ENCODE results near the gene CPEB2.

- TF ChIP-seq JUND (IDR thresholded peaks at IDR 0.05; ENCODE audit: low read length) (no peak), POLR2AphosphoS5 (IDR thresholded peaks at IDR 0.05; ENCODE audit: low read depth, low read length) (no peak), CBX5 (IDR thresholded peaks at IDR 0.05; ENCODE audit: low read depth, low read length) (no peak), PHF8 (conservative IDR thresholded peaks at IDR 0.05; ENCODE audit: low read depth, low read length) (no peak), JUN (IDR thresholded peaks at IDR 0.05; ENCODE audit: low read depth, low read length) (no peak), YY1 (IDR thresholded peaks at IDR 0.05; ENCODE audit: low read depth, low read length) (no peak), CREB1 (IDR thresholded peaks at IDR 0.05) (no peak), TAF1 (IDR thresholded peaks at IDR 0.05; ENCODE audit: low read depth, low read length) (no peak), MAFK (IDR thresholded peaks at IDR 0.05; ENCODE audit: low read depth, low read length) (no peak), GABPA (IDR thresholded peaks at IDR 0.05; ENCODE audit: borderline replicate concordance, insufficient read depth, low read length) (no peak), EP300 (IDR thresholded peaks at IDR 0.05; ENCODE audit: borderline replicate concordance in 1 of 2, low read depth in 2 of 2, low read length in 2 of 2) (no peak)
- TF ChIP-seq, protein P1, sequence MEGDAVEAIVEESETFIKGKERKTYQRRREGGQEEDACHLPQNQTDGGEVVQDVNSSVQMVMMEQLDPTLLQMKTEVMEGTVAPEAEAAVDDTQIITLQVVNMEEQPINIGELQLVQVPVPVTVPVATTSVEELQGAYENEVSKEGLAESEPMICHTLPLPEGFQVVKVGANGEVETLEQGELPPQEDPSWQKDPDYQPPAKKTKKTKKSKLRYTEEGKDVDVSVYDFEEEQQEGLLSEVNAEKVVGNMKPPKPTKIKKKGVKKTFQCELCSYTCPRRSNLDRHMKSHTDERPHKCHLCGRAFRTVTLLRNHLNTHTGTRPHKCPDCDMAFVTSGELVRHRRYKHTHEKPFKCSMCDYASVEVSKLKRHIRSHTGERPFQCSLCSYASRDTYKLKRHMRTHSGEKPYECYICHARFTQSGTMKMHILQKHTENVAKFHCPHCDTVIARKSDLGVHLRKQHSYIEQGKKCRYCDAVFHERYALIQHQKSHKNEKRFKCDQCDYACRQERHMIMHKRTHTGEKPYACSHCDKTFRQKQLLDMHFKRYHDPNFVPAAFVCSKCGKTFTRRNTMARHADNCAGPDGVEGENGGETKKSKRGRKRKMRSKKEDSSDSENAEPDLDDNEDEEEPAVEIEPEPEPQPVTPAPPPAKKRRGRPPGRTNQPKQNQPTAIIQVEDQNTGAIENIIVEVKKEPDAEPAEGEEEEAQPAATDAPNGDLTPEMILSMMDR (IDR thresholded peaks at IDR 0.05; ENCODE audit: control extremely low read depth in 1 of 3, insufficient read depth in 1 of 3, low read depth in 1 of 3, low read length in 3 of 3) = no peak
Measured at GRCh38 chr4:15054541-15054940, 52.3 kb downstream of the CPEB2 start.

Measured in H1 (cell line).